Activated CD8-positive, alpha-beta memory T cell treated with anti-CD3 and anti-CD28 coated beads for 1 hour (primary cell): ENCODE data around the gene ORC2.
A peak's percentile ranks its signal among the peaks of the same experiment; 100 is the strongest.

Experiments
- DNase-seq, 2 donors: peaks; one replicate each; pipeline ENCODE4 v3.0.0-alpha.2; 2020; ENCODE audit warnings: low read depth in 1 of 2; ENCODE audit errors: extremely low read depth in 1 of 2

ORC2 gene

GRCh38 chr2:200862532-200863000 is 100.9 kb downstream of the ORC2 start:
- DNase-seq, result peak in 1 of 2 donors; percentile 41

DNA sequence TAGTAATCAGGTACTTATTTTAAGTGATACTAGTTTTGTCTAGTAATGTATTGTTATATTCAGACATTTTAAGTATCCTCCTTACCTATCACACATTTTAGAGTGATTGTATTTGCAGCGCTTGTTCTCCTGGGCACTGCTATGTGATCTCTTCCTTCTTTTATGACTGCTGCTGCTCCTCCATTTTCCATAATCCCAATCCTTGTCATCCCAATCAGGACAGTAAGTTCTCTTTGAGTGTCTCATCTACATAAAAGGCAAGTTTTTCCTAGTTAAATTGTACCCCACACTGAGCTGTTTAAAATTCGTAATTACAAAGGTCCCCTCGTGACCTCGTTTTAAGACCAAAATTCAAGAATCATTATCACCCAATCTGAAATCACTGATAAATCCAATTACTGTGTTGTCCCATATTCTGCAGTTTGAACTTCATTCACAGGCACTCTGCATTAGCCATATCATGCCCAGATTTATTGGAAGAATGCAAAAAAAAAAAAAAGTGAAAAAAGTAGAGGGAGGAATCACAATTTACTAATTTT is 101.8 kb downstream of the ORC2 start:
- DNase-seq, result no peak

GRCh38 chr2:200860092-200860795 is 103.2 kb downstream of the ORC2 start:
- no peak for DNase-seq
